Renal cortex interstitium (tissue), 11 donors: ENCODE measurements around the gene TMEM63B. TPM values are rescaled to one million over a fixed set of nuclear protein-coding genes. Genes with fewer than 3 reads are reported as not detected.

Source experiments
- DNase-seq, 11 donors: peaks; one replicate each; pipeline ENCODE4 v3.0.0-alpha.2; 2013; ENCODE audit warnings: low read depth in 9 of 11, low spot score in 4 of 11; ENCODE audit errors: extremely low read depth in 1 of 11
- polyA plus RNA-seq, 3 donors: library from polyadenylated mRNA; unstranded; fragments of 120-200 nt; gene quantifications; one replicate each; pipeline ENCODE4 v1.2.1, GENCODE V29; 2013; ENCODE audit not compliant: insufficient read length in 3 of 3

The TMEM63B gene
- polyA plus RNA-seq, 3 donors = 30.2 to 39.3 (median 34.7) TPM

DNA sequence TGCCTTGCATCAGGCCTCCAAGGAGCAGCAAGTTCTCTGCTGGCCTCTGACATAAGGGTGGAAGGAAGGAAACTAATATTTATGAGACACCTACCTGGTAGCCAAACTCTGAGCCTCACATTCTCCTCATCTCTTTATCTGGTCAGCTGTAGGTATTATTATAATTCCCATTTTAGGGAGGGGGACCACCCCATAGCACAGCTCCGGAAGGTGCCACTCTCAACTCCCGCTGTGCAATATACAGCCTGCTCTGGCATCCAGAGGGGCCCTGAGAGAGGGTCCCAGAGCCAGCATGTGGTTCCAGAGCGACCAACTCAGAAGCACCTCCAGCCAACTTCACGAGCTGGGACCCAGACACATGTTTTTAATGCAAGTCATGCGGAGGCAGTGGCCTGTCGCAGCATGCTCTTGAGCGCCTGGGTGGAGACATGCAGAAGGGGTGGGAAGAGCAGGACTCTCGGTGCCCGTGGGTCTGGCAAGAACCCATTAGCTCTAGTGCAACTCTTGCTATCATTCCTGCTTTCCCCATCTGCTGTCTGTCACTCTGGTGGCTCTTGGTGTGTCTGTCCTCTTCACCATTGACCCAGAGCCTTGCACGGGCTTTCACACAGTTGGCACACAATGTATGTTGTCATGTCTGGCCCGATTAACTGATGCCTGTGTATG, 74.4 kb downstream of the TMEM63B start:
- DNase-seq = no peak

DNA sequence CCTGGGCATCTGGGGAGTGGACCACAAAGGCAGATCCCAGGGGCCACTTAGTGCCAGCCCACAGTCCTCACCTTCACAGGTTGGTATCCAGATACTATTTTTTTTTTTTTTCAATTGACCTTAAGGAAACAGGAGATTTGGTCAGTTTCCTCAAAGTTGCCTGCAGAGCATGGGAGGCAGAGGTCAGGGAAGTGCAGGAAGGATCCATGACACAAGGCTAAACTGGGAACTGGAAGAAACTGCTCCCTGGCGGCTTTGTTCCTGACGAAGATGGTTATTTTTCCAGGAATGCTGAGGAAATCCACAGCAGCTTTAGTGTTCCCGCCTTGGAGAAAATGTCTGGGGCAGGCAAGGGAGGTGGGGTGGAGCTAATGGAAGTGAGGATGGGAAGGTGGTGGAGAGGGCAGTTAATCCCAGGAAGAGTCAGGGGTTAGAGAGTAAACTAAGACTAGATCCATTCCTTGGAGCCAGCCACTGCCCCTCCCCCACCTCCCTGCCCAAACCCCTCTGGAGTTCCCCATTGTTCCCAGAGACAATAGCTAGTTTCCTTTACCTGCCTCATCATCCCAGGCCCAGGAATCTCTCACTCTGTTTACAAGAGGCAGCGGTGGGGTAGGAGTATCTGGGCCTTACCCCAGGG, 75.1 kb downstream of the TMEM63B start:
- no peak for DNase-seq

DNA sequence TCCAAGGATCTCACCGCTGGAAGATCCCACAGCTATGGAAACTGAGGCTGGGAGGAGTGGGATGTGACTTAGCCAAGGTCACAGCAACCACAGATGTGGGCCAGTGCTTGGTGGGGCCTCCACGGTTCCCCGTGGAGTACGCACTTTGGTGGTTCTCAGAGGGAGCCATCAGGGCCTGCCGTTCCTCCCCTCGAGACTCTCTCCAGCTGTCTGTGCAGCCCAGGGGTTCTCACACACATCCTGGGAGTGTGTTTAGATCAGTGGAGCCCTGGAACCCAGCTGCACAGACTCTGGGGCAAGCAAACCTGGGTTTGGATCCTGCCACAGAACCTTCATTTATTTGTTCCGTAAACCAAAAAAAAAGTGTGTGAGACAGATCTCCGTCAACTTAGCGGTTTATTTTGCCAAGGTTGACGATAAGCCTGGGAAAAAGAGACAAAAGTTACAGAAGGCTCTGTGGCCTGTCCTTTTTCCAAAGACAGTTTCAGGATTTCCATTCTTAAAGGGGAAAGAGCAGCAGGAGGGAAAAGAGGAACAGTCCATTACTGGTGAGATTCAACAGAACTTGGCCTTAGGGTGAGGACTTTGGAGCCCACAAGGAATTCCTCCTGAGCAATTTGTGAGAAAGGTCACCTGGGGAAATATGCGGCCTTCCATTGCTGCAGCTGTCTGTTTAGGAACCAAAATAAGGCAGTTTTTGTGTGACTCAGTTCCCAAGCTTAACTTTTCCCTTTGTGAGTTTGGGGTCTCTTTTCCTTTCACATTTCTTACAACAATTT, 75.8 kb downstream of the TMEM63B start:
- no peak for DNase-seq

DNA sequence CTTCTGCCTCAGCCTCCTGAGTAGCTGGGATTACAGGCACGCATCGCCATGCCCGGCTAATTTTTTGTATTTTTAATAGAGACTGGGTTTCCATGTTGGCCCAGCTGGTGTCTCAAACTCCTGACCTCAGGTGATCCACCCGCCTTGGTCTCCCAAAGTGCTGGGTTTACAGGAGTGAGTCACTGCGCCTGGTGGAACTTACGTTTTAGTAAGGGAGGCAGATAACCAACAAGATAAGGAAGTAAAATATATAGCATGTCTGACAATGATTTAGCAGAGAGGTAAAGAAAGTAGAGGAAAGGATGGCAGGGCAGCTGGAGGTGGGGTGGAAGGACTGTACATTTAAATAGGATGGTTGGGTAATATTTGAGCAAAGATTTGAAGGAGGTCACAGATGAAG, 76.6 kb downstream of the TMEM63B start:
- DNase-seq = no peak

Other genes starting within 250 kb of the TMEM63B start
- gene MRPL14, start 102 bp upstream of the TMEM63B start, polyA plus RNA-seq = 10 to 100 TPM; 40.6 to 54.9 (median 44.4) TPM
- under 1 TPM in 2 of 3 donors, not detected in 1; 0.14 to 0.20 TPM for gene CAPN11, start 31.3 kb downstream of the TMEM63B start, polyA plus RNA-seq
- gene MYMX, start 89.4 kb downstream of the TMEM63B start, polyA plus RNA-seq = under 1 TPM; 0.23 to 0.59 (median 0.24) TPM
- 10 to 100 TPM; 29.5 to 36.6 (median 34.3) TPM for gene SLC29A1, start 96.0 kb downstream of the TMEM63B start, polyA plus RNA-seq
- 1,000 to 10,000 TPM; 1,185 to 1,258 (median 1,228) TPM for gene HSP90AB1, start 119.5 kb downstream of the TMEM63B start, polyA plus RNA-seq
- gene SLC35B2, start 130.0 kb downstream of the TMEM63B start, polyA plus RNA-seq = 10 to 100 TPM; 46.7 to 56.2 (median 48.8) TPM
- 10 to 100 TPM; 10.3 to 13.4 (median 13.4) TPM for gene NFKBIE, start 138.0 kb downstream of the TMEM63B start, polyA plus RNA-seq
- gene TMEM151B, start 142.9 kb downstream of the TMEM63B start, polyA plus RNA-seq = 1 to 10 TPM in 1 of 3 donors, under 1 TPM in 2; 0.59 to 1.0 (median 0.98) TPM
- gene AARS2, start 185.8 kb downstream of the TMEM63B start, polyA plus RNA-seq = 10 to 100 TPM; 13.1 to 19.7 (median 19.2) TPM
- gene SPATS1, start 215.1 kb downstream of the TMEM63B start, polyA plus RNA-seq = not detected